Gastrocnemius medialis (tissue), 4 donors: ENCODE data around the gene MLXIP. TPM values are rescaled to one million over a fixed set of nuclear protein-coding genes. Genes with fewer than 3 reads are reported as not detected.

Source experiments
- ATAC-seq, 2 donors: fragments of 150-250 bp; one replicate each; pipeline ENCODE4 v1.9.1; 2016
- DNase-seq, 2 donors: peaks; one replicate each; pipeline ENCODE4 v3.0.0-alpha.2; 2019
- H3K27ac ChIP-seq, 4 donors: fragments of 200-600 bp; sonication (generic); 1 replicate in 1 of 4; 2 replicates in 3 of 4; pipeline ENCODE4 v1.5.1; 2016 to 2018; ENCODE audit warnings: mild to moderate bottlenecking in 2 of 4, moderate library complexity in 1 of 4
- H3K27me3 ChIP-seq, 3 donors: fragments of 200-600 bp; sonication (generic) in 2 of 3; 1 replicate in 1 of 3; 2 replicates in 2 of 3; pipeline versions ENCODE4 v1.5.1 to v1.6.0; 2016 to 2019; ENCODE audit warnings: mild to moderate bottlenecking in 1 of 3, moderate library complexity in 1 of 3
- H3K36me3 ChIP-seq, 2 donors: fragments of 200-600 bp; sonication (generic) in 1 of 2; one replicate each; pipeline ENCODE4 v1.5.1; 2017 to 2018
- H3K4me1 ChIP-seq, 2 donors: fragments of 200-600 bp; sonication (generic) in 1 of 2; one replicate each; pipeline ENCODE4 v1.5.1; 2016 to 2017; ENCODE audit warnings: mild to moderate bottlenecking in 2 of 2
- H3K4me3 ChIP-seq, 4 donors: fragments of 200-600 bp; sonication (generic) in 3 of 4; 1 replicate in 1 of 4; 2 replicates in 3 of 4; pipeline ENCODE4 v1.5.1; 2016 to 2019; ENCODE audit warnings: mild to moderate bottlenecking in 2 of 4
- H3K9me3 ChIP-seq, 3 donors: fragments of 200-600 bp; sonication (generic) in 2 of 3; 1 replicate in 1 of 3; 2 replicates in 2 of 3; pipeline ENCODE4 v1.5.1; 2016 to 2019
- POLR2A ChIP-seq, 2 donors: fragments of 450-650 bp; IDR thresholded peaks; one replicate each; pipeline ENCODE4 v1.6.1; 2017; ENCODE audit warnings: antibody characterized with exemption in 2 of 2, mild to moderate bottlenecking in 2 of 2, moderate library complexity in 2 of 2
- in situ Hi-C, 4 donors: fragments of 200-750 bp; cut with MboI; loops; one replicate each; pipeline versions ENCODE4 v1.15.0 to v1.8.0; 2017; ENCODE audit warnings: low sequenced_read_pairs in 4 of 4
- intact Hi-C: fragments of 100-400 bp; cut with DNase I; formaldehyde crosslinking; loops from one replicate; pipeline ENCODE4 v1.15.1; 2023; ENCODE audit warnings: low total_unique reads
- total RNA-seq, 4 donors: library from RNA; depleted of rRNA; stranded (reverse); fragments of >200 nt; gene quantifications; one replicate each; pipeline versions ENCODE4 v1.1.0 to v1.2.3, GENCODE V29; 2016
- TF ChIP-seq, protein P1 (sequence below), 5 experiments: fragments of 450-650 bp in 3 of 5; fragments of 200-600 bp in 2 of 5; sonication (generic) in 2 of 5; IDR thresholded peaks in 4 of 5; conservative IDR thresholded peaks in 1 of 5; 1 replicate in 4 of 5; 2 replicates in 1 of 5; pipeline ENCODE4 v1.5.1; 2016 to 2019; ENCODE audit warnings: antibody characterized with exemption in 5 of 5, mild to moderate bottlenecking in 3 of 5, moderate library complexity in 3 of 5

The MLXIP gene
- total RNA-seq, 4 donors from 2014 or later = 36.6 to 89.4 (median 79.7) TPM

DNA sequence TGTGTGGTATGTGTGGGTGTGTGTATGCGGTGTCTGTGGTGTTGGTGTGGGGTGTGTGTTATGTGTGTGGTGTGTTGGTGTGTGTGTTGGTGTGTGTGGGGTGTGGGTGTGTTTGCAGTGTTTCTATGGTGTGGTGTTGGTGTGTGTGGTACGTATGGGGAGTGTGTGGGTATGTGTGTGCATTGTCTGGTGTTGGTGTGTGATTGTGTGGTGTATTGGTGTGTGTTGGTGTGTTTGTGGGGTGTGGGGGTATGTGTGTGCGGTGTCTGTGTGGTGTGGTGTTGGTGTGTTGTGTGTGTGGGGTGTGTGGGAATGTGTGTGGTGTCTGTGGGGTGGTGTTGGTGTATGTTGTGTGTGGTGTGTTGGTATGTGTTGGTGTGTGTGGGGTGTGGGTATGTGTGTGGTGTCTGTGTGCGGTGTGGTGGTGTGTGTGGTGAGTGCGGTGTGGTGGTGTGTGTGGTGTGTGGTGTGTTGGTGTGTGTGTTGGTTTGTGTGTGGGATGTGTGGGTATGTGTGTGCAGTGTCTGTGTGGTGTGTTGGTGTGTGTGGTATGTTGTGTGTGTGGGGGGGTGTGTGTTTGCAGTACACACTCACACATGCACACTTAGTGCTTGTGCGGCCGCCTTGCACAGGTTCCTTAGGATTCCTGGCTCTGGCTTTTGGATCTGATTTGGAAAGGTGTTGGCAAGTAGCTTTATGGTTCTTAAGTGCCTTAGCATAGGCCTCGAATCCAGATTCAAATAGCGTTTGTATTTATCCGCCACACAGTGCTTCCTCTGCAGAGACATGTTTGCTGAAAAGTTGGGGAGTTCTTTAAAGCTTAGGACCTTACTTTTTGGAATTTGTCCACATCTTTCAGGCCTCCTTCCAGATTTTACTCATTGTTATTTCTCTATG, 16.4 kb downstream of the MLXIP start:
- H3K27me3 ChIP-seq = no peaks in the 10 kb centered on the region
- DNase-seq (peak in 1 of 2 donors; percentile 25), ATAC-seq (no peak)
- TF ChIP-seq, protein P1, sequence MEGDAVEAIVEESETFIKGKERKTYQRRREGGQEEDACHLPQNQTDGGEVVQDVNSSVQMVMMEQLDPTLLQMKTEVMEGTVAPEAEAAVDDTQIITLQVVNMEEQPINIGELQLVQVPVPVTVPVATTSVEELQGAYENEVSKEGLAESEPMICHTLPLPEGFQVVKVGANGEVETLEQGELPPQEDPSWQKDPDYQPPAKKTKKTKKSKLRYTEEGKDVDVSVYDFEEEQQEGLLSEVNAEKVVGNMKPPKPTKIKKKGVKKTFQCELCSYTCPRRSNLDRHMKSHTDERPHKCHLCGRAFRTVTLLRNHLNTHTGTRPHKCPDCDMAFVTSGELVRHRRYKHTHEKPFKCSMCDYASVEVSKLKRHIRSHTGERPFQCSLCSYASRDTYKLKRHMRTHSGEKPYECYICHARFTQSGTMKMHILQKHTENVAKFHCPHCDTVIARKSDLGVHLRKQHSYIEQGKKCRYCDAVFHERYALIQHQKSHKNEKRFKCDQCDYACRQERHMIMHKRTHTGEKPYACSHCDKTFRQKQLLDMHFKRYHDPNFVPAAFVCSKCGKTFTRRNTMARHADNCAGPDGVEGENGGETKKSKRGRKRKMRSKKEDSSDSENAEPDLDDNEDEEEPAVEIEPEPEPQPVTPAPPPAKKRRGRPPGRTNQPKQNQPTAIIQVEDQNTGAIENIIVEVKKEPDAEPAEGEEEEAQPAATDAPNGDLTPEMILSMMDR (IDR thresholded peaks at IDR 0.05 in 4 of 5, conservative IDR thresholded peaks at IDR 0.05 in 1 of 5) = no peak
- TF ChIP-seq POLR2A (IDR thresholded peaks at IDR 0.05) = no peak
- no peaks in the 10 kb centered on the region for H3K9me3 ChIP-seq
- intact Hi-C loops = loop anchor here (5.0 kb wide), 1 partner anchor 1333 kb away; no protein-coding TSS in a partner anchor
- H3K36me3 ChIP-seq = no peaks in the 10 kb centered on the region
- H3K4me1 ChIP-seq = peaks cover 90 to 100% of the 10 kb centered on the region in 2 donors
- H3K4me3 ChIP-seq = no peak overlapping the region
- H3K27ac ChIP-seq = peak overlapping the region; percentile 90 to 97 (median 94)
- in situ Hi-C loops = no loop called here

DNA sequence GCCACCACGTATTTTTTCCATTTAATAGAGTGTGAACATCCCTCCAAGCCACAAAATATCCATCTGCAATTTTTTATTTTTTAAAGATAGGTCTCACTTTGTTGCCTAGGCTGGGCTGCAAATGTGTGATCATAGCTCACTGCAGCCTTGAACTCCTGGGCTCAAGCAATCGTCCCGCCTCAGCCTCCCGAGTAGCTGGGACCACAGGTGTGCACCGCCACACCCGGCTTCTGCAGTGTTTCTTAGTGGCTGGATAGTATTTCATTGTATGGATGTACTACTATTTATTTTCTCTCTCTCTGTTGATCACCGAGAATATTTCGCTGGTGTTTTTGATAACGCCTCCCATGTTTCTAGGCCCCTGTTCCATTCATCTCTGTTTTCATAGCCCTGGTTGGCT, 17.5 kb downstream of the MLXIP start:
- no peak for TF ChIP-seq POLR2A (IDR thresholded peaks at IDR 0.05)
- TF ChIP-seq, protein P1 (IDR thresholded peaks at IDR 0.05 in 4 of 5, conservative IDR thresholded peaks at IDR 0.05 in 1 of 5) = no peak
- no peaks in the 10 kb centered on the region for H3K36me3 ChIP-seq
- peak overlapping the region in 3 of 4 donors; percentile 10 to 28 (median 14) for H3K4me3 ChIP-seq
- intact Hi-C loops = no loop called here
- in situ Hi-C loops = no loop called here
- DNase-seq (no peak), ATAC-seq (no peak)
- no peaks in the 10 kb centered on the region for H3K27me3 ChIP-seq
- H3K27ac ChIP-seq = peak overlapping the region; percentile 90 to 97 (median 94)
- no peaks in the 10 kb centered on the region for H3K9me3 ChIP-seq
- H3K4me1 ChIP-seq = peaks cover 90 to 100% of the 10 kb centered on the region in 2 donors

DNA sequence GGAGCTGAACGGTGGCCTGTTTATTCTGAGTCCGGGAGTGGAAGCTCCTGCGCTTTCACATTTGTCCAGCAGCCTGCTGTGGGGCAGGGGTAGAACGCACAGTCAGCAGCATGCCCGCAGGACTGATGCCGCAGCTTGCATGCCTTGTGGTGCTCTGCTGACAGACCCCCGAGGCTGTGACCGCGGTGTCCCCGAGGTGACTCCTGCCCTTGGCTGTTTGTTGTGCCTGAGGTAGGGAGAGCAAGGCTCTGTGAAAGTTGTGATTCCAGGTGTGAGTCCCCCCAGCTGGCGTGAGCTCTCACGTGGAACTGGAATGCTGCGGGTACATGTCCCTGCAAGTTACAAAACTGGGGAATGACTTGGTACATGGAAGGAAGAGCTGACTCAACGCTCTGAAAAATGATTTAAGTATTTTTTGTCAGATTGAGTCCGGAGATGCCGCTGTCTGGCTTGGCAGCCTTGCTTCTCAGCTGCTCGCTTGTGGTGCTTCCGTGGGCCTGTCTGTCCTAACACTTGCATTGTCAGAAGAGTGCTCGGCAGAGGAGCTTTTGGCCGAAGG, 18.1 kb downstream of the MLXIP start:
- Histone ChIP-seq H3K4me1 (peaks cover 89 to 99% of the 10 kb centered on the region in 2 donors), H3K4me3 (peak overlapping the region in 3 of 4 donors; percentile 14 to 28 (median 21)), H3K27ac (peak overlapping the region; percentile 90 to 97 (median 94)), H3K36me3 (no peaks in the 10 kb centered on the region), H3K9me3 (no peaks in the 10 kb centered on the region), H3K27me3 (no peaks in the 10 kb centered on the region)
- peak in 1 of 2 donors; percentile 32 for TF ChIP-seq POLR2A (IDR thresholded peaks at IDR 0.05)
- TF ChIP-seq, protein P1 (IDR thresholded peaks at IDR 0.05 in 4 of 5, conservative IDR thresholded peaks at IDR 0.05 in 1 of 5) = no peak
- DNase-seq (peak; percentile 78 to 88), ATAC-seq (peak; percentile 53 to 69)
- intact Hi-C loops (no loop called here), in situ Hi-C loops (no loop called here)

DNA sequence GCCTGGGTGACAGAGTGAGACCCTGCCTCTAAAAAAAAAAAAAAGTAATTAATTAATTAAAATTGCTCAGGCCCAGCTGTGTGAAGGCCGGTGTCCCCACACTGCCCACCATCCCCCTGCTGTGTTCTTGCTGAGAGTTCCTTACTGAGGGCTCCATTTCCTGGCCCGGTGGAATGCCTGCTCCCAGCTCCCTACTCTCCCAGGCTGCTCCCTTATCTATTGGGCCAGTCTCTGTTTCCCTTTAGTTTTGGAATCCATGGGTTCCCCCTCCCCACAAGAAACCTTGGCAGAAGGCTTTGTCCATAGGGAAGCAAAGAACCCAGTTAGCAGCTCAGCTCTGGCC, 19.0 kb downstream of the MLXIP start:
- TF ChIP-seq POLR2A (IDR thresholded peaks at IDR 0.05) = no peak
- TF ChIP-seq, protein P1 (IDR thresholded peaks at IDR 0.05 in 4 of 5, conservative IDR thresholded peaks at IDR 0.05 in 1 of 5) = no peak
- Histone ChIP-seq H3K9me3 (no peaks in the 10 kb centered on the region), H3K4me1 (peaks cover 89 to 99% of the 10 kb centered on the region in 2 donors), H3K36me3 (no peaks in the 10 kb centered on the region), H3K27ac (peak overlapping the region; percentile 90 to 97 (median 94)), H3K4me3 (peak overlapping the region; percentile 10 to 40 (median 20)), H3K27me3 (no peaks in the 10 kb centered on the region)
- ATAC-seq = peak in 1 of 2 donors; percentile 1
- intact Hi-C loops (no loop called here), in situ Hi-C loops (no loop called here)
- no peak for DNase-seq
